ENCODE results near the gene CREB3L1.

The CREB3L1 gene, protein sequence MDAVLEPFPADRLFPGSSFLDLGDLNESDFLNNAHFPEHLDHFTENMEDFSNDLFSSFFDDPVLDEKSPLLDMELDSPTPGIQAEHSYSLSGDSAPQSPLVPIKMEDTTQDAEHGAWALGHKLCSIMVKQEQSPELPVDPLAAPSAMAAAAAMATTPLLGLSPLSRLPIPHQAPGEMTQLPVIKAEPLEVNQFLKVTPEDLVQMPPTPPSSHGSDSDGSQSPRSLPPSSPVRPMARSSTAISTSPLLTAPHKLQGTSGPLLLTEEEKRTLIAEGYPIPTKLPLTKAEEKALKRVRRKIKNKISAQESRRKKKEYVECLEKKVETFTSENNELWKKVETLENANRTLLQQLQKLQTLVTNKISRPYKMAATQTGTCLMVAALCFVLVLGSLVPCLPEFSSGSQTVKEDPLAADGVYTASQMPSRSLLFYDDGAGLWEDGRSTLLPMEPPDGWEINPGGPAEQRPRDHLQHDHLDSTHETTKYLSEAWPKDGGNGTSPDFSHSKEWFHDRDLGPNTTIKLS

DNA sequence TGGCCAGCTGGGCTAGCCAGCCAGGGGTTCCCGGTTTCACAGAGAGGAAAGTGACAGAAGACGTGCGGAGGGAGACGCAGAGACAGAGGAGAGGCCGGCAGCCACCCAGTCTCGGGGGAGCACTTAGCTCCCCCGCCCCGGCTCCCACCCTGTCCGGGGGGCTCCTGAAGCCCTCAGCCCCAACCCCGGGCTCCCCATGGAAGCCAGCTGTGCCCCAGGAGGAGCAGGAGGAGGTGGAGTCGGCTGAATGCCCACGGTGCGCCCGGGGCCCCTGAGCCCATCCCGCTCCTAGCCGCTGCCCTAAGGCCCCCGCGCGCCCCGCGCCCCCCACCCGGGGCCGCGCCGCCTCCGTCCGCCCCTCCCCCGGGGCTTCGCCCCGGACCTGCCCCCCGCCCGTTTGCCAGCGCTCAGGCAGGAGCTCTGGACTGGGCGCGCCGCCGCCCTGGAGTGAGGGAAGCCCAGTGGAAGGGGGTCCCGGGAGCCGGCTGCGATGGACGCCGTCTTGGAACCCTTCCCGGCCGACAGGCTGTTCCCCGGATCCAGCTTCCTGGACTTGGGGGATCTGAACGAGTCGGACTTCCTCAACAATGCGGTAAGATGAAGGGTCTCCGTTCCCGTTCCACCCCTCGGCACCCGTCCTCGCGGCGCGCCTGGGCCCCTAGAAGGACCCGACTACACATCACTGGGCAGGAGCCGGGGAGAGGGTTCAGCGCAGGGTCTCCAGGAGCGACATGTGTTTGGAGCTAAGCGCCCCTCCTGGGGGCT is at the start of gene CREB3L1:
TSS of gene CREB3L1 (plus strand) at position 41 of the 765 bp plus-strand sequence. CDS start at position 491, 450 bp downstream.
- DNase-seq (ENCODE audit: low read depth), result no peak

DNA sequence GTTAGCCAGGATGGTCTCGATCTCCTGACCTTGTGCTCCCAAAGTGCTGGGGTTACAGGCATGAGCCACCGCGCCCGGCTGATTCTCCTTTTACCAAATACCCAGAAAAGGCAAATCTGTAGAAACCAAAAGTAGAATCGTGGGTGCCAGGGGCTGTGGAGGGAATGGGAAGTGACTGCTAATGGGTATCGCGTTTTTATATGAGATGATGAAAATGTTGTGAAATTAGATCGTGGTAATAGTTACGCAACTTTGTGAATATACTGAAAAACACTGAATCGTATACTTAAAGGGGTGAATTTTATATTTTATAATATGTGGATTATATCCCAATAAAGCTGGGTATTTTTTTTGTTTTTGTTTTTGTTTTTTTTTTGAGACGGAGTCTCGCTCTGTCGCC is 48.2 kb upstream of the CREB3L1 start:
- no peak for DNase-seq (ENCODE audit: low read depth)

DNA sequence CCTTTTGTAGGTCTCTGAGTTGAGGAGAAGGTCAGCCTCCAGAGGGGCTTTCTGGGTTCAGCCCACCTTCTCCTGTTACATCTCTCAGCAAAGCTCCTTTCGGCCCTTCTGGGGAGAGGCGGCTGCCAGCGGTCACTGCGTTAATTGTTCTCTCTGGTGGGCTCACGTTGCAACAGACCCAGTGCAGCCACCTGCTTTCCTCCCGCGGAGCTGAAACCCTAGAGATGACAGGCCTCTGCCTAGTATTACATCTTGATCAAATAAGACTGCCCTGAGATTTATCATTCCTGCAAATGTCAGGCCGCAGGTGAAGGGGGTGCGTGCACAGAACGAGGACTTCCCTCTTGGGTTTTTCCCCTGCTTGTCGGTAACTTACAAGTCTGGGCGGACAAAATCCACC is 43.2 kb upstream of the CREB3L1 start:
- no peak for DNase-seq (ENCODE audit: low read depth)

DNA sequence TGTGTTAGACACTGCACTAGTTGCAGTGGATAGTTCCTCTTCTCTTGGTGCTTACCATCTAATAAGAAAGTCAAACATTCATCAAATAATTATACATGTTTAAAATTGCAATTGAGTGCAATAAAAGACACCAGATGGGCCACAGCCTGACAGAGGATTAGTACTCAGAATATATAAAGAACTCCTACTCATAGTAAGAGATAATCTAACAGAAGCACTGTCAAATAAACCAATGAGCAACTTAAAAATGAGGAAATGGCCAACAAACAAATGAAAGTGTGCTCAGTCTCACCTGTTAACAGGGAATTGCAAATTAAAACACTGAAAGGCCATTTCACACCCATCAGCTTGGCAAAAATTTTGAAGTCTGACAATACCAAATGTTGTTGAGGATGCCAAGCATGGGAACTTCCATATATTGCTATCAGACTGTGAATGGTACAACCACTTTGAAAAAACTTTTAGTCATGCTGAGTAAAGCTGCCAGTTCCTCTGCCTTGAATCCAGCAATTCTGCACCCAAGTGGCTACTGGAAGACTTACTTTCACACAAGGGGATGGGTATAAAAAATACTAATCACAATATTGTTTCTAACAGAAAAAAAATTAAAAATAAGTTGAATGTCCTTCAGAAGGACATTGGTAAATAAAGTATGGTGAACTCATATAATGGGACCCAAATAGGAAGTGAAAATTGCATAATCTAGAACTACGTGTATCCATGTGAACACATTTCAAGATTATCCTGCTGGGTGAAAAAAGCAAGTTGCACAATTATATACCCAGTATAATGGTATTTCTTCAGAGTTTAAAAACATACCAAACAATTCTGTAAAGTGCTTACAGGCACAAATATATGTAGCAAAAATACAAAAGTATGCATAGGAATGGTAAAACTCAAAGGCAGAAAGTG is 41.4 kb upstream of the CREB3L1 start:
- no peak for DNase-seq (ENCODE audit: low read depth)

DNA sequence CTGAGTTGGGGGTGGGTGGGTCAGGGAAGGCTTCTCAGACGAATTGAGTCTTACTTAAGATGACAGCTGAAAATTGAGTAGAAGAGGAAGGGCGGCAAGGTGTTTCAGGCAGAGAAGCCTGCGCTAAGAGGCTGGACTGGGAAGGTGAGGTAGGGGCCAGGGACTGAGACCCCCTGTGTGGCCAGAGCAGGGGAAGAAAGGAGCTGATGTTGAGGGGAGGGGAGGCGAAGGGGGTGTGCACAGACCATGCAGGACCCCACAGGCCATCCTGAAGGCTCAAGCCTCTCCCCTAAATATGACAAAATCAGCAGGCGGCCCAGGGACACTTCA is 40.6 kb upstream of the CREB3L1 start:
- DNase-seq (ENCODE audit: low read depth), result no peak

DNA sequence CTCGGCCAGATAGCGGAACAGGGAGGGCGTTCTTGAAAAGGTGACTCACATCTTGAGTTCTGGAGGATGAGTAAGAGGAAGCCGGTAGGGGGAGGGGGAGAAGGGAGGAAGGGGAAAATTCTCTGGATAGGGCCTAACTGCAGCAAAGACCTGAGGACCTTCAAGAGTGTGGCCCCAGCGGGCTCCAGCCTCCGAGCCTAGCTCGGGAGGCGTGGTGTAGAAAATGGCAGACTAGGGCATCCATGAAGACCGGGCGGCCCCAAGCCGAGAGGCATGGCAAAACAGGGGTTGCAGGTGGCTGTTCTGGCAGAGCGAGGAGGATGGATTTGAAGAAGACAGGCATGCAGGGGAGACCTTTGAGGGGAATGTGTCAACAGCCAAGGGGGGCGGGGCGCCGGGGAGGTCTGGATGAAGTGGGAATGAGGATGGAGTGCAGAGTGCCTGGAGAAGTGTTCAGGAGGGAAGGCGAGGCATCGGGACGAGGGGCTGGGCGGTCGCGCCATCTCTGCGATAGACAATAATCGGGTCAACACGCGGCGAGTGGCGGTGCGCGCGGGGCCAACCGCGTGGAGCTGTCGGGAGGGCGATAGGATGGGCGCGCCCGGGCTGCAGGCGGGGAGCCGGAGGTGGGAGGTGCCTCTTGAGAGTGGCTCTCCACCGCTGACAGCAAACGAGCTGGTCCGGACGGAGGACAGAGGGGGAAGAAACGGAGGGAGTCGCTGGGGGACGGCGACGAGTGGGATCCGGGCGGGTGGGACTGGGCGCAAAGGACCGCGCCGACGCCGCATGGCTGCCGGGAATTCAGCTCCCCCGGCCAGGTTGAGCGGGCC is 40.0 kb upstream of the CREB3L1 start:
- DNase-seq (ENCODE audit: low read depth), result peak; percentile 25

DNA sequence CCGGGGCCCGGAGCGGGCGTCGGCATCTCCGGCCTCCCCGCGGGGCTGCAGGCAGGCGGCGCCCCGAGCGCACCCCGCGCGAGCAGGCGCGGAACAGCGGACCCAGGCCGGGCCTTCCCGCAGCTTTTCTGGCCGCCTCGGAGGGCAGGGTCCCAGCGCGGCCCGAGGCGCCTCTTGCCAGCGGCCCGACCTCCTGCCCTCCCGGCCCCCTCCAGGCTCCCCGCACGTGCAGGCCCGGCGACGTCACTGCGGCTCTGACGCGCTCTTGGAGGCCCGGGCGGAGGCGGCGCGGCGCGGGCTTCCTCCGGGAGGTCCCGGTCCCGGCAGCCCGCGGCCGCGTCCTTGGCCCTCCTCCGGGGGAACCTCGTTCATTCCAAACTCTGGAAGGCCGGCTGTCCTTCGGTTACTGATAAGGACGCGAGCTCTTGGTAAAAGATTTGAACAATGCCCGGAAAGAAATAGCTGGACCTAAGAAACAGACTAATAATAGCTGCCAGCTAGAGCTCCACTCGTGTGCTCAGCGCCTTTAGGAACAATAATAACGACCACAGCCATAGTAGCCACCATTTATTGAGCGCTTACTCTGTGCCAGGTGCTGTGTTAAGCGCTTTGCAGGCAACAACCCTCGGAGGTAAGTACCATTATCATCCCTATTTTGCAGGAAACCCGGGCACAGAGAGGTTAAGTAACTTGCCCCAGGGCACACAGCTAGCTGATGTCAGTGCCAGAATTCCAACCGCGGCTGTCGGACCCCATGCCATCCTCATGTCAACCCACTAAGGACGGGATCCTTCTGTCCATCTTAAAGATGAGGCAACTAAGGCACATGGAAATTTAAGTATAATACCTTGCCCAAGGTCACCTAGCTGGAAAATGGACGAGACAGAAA is 39.1 kb upstream of the CREB3L1 start:
- peak; percentile 36 for DNase-seq (ENCODE audit: low read depth)

DNA sequence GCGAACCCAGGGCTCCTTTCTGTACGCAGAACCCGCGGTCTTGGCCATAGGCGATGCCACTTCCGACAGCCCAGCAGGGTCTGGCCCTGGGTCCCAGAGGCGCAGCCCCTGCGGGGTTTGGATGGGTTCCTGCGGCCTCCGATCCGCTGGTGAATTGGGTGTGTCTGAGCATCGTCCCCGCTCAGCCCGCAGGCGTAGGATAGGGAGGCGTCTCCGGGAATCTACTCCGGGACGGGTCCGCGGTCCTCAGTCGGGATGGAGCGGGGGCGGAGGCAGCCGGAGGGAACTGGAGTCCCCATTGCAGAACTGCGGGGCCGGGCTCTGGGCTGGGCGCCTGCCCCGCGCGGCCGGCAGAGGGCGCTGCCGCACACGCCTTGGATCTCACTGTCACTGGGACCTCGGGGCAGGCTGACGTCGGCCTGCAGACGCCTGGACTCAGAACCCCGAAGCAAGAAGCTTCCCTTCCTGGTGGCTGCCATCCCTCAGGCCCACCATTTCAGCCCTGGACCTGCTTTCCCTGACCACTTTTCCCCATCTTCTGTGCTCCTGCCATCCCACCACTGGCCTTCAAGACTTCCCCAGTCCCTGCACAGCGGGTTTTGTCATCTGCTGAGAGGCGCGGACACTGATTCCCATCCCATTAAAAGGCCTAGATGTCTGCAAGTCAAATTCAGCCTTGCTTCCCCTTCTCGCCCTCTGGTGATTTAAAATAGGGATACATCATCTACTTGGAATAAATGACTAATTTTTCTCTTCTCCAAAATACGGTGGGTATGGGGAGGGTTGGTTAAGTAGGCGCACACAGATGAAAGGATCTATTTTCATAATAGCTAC is 38.3 kb upstream of the CREB3L1 start:
- DNase-seq (ENCODE audit: low read depth), result peak; percentile 73

DNA sequence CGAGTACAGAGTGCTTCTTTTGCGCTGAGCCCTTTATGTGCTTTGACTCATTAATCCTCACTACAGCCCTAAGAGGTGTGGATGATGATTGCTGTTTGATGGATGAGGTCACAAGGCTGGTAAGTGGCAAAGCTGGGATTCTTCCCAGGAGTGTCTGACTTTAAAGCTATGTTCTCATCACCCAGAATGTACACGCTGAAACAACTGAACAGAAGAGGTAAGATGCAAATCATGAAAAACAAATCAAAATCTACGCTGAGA is 37.7 kb upstream of the CREB3L1 start:
- DNase-seq (ENCODE audit: low read depth), result no peak

DNA sequence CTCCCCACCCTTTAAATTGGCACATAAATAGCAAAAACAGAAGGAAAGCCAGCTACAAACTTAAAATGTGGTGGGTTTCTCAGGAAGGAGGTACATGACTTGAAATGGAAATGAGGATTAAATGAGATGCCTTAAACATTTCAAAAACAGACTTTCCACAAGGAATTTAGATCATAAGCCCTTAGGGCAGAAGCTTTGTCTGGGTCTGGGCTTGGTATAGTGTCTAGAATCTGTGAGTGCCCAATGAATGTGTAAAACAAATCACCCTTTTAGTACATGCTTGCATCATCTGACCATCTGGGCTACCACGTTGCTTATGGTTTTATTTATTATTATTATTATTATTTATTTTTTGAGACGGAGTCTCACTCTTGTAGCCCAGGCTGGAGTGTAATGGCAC is 37.1 kb upstream of the CREB3L1 start:
- no peak for DNase-seq (ENCODE audit: low read depth)

DNA sequence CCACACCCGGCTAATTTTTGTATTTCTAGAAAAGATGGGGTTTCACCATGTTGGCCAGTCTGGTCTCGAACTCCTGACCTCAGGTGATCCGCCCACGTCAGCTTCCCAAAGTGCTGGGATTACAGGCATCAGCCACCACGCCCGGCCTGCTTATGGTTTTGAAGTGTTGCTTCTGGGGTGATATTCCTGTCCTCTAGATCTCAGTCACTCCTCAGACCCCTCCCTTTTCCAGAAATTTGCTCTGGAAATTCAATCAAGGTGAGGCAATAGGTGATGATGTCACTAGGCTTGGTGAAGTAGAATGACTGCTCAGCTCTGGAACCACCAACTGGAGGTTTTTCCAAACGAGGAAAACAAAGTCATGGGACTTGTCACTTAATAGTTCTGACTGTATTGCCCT is 36.6 kb upstream of the CREB3L1 start:
- no peak for DNase-seq (ENCODE audit: low read depth)

DNA sequence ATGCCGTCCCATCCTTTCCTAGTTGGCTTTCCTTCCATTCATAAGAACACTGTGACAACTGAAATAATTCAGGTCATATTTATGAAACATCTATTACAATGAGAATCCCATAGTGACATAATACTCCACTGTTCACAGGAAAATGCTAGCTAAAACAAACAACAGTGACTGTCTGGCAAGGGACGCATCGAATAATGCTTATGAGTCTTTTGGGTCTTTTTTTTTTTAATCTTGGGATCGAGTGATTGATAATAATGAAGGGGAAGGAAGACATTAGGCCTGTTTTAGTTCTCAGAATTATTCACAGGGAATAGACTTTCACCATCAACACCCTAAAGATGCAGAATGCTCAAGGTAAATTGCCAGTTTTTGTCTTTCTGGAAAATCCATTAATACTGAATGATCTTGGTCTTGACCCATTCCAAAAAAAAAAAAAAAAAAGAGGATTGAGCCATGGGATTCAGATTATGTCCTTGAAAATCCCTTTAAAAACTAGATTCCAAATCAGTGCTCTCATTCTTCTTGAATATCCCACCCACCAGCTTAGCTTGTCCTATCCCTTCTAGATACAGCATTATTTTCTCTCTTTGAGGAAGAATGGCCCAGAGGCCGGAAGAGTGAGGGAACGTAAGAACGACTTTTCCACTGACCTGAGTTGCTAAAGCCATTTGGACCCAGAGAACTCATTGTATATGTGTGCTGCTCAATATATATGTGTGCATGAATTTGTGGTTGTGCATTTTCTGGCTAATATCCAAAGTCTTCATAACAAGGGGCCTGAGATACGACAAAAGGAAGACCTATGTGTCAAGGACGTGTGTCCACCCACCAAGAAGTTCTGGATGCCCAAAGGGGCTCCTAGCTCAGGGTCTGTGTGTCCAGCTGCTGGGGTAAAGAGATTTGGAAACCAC is 35.2 kb upstream of the CREB3L1 start:
- no peak for DNase-seq (ENCODE audit: low read depth)

DNA sequence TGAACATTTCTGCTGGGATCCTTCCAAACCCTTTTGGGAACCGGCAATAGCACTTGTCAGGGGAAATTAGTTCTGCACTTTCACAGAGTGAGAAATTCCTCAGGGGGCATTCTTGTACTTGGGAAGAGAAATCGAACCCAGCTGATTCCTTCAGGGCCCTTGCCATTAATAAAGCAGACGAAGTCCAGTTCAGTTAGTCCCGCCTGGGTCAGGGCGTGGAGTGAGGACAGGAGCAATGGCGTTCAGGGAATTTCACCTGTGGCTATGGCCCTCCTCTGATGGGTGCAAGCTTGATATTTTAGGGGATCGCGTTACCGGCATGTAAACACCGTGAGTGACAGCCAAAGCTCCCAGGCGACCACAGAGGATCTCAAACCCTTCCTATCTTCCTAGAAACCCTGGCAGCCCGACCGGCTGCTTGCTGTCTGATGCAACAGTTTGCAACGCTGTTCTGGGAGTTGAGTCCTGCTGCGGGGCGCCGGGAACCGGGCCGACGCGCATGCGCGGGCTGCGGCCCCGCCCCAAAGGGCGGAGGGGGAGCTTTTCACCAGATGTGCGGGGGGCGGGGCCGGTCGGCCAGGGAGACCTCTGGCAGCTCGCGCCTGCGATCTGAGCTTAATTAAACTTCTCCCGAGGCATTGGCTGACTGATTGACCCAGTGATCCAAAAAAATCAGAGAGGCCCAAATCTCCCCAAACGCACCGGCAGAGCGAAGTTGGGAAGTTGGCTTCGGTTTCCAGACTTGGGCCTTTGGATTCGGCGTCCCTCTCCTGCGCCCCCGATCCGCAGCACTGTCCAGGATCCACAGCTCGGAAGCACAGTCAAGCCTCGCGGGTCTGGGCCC is 34.3 kb upstream of the CREB3L1 start:
- DNase-seq (ENCODE audit: low read depth), result peak; percentile 83

DNA sequence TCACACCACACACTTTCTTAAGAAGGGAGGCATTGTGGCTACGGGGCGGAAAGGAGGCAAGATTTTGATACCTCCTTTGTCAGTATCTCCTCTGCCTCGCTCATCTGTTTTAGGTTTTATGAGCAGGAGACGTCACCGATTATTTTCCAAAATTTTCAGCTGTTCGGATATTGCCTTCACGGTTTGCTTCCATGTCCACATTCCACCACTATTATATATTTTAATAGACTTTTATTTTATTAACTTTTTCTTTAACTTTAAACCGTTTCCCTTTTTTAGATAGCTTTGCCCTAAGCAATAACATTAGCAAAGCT is 33.7 kb upstream of the CREB3L1 start:
- no peak for DNase-seq (ENCODE audit: low read depth)

DNA sequence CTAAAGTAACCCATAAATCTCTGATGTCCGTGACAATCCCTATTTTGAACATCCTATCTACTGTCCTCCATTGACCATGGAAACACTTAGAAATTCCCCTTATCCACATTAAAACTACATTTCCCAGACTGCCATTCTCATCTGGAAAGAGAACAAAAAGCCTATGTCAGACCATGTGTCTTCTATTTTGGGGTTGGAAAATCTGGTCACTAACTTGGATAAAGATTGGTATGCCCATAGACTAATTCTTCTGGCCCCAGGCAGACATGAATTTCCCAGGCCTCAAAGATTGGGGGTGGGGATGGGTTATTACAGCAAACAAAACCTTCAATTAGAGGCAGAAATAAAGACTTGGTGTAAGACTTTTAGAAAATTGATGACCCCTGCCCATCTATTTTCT is 30.9 kb upstream of the CREB3L1 start:
- DNase-seq (ENCODE audit: low read depth), result no peak

DNA sequence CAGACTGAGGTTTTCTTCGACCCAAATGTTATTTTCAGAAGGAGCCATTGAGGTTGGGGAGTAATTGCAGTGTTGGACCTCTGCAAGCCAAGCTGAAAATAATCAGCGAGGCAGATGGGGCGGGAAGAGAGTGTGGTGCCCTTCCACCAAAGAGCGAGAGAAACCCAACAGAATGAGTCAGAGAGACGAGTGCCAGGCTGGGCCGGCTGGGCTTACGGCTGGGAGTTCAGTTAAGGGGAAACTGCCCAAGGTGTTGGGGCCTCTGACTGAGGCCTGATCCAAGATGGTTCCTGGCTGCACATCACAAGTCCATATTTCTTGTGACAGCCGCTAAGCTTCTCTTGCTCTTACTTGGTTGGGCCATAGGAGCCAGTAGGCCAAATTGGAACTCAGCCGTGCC is 30.4 kb upstream of the CREB3L1 start:
- no peak for DNase-seq (ENCODE audit: low read depth)

DNA sequence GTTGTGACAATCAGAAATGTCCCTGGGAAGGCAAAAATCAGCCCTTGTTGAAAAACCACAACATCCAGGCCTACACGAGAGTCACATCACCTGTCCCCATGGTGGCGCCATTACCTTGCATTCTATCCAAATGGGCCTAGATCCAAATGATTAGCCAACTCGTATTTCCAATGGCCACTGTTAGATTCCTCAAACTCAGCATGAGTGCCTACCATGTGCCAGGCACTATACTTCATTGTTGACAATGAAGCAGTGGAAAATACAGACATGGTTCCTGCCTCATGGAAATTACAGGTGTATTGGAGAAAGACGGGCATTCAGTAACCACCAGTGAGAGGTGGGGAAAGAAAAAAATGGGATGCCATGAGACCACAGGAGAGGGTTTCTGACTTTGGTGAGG is 29.8 kb upstream of the CREB3L1 start:
- peak; percentile 19 for DNase-seq (ENCODE audit: low read depth)

Data from activated T-cell treated with anti-CD3 and anti-CD28 coated beads for 1 hour (primary cell).